GM12801 (cell line): ENCODE measurements around the gene GUCY1A2.

Source experiments
- CTCF ChIP-seq: IDR thresholded peaks from one replicate; pipeline ENCODE4 v1.5.1; 2011; ENCODE audit warnings: control low read depth; ENCODE audit not compliant: insufficient read length; ENCODE audit errors: extremely low read depth

GUCY1A2 gene

GRCh38 chr11:106983261-106983660 lies 35.0 kb downstream of the GUCY1A2 start:
- no peak for TF ChIP-seq CTCF

- no peak for TF ChIP-seq CTCF
Observed at GRCh38 chr11:106974831-106975230, 43.4 kb downstream of the GUCY1A2 start.

GRCh38 chr11:106971864-106972263 lies 46.4 kb downstream of the GUCY1A2 start:
- TF ChIP-seq CTCF, result no peak

DNA sequence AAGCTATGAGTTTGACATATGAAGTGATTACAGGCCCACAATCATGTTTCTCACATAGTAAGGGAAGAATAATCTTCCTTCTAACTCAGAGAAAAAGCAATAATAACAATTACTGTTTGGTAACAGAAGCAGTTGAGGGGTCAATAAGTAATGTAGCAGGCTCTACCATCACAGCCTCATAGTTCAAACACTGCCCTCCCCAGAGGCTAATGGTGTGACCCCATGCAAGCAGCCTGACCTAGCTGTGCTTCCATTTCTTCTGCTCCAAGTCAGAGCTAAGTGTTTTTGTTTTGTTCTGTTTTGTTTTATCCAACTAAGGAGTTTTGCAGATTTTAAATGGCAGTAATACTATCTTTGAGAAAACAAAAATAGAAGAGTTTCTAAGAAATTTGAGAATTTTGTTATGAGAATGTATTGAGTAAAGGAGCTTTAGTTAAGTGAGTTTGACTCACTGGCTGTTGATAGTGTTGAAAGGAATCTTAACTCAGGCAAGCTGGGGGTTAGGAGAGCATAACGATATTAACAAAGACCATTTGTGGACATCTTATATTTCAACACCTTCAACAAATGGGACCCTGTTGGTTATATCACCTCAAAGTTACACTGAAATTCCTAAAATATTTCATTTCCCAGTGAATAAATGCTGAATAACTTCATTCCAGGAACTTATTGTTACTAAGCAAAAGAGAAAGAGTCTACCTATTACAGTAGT lies 48.5 kb downstream of the GUCY1A2 start:
- TF ChIP-seq CTCF, result no peak

DNA sequence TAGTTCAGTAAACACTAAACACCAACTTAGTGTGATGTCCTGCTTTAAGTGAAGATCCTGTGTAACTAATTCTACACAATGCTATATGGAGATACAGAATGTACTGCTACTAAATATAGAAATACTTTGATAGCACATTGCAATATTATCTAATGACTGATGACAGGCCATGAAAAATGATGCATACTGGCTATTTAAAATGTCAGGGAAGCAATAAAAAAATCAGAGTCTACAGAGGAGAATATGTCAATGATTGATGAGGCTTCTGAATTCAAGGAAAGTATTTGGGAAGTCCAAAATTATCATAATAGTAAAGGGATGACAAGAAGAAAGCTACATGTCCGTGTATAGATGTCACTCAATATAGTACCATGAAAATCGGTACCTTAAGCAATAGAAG lies 55.3 kb downstream of the GUCY1A2 start:
- TF ChIP-seq CTCF, result no peak

- no peak for TF ChIP-seq CTCF
Observed at GRCh38 chr11:106961518-106961917, 56.8 kb downstream of the GUCY1A2 start.

DNA sequence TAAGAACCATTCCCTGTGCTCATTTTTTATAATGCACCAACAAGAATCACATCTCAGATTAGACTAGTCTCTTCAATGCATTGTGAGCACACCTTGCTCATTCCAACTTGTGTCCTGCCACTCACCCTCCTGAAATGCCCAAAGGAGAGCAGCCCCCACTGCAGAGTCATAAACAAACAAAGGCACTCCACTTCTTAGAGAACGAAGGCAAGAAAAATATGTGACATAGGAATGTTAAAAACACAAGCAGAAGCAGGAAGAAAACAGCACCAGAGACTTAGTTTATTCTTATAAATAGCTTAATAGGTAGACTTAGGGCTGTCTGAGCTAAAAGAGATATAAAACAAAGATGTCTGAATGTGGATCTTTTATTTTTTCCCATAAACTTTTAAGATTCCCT lies 57.2 kb downstream of the GUCY1A2 start:
- TF ChIP-seq CTCF, result no peak
